H1 (cell line): Measurements from ENCODE around the gene ISG15. TPM values are rescaled to one million over a fixed set of nuclear protein-coding genes. Genes with fewer than 3 reads are reported as not detected.

ENCODE experiments used
- BACH1 ChIP-seq: IDR thresholded peaks from 2 replicates; pipeline ENCODE4 v1.6.1; 2012; ENCODE audit warnings: low read length, improper control_type of control experiment
- HDAC2 ChIP-seq, 2 experiments: fragments of 300-600 bp in 1 of 2; sonication (generic) in 1 of 2; IDR thresholded peaks; 2 replicates each; pipeline ENCODE4 v1.6.1; 2011 to 2012; ENCODE audit warnings: low read depth in 2 of 2, low read length in 2 of 2, mild to moderate bottlenecking in 2 of 2, moderate library complexity in 2 of 2, borderline replicate concordance in 1 of 2, inconsistent platforms in 1 of 2
- JUN ChIP-seq: IDR thresholded peaks from 2 replicates; pipeline ENCODE4 v1.6.1; 2011; ENCODE audit warnings: low read depth, mild to moderate bottlenecking, improper control_type of control experiment, low read length
- JUND ChIP-seq: IDR thresholded peaks from 2 replicates; pipeline ENCODE4 v1.6.1; 2011; ENCODE audit warnings: mild to moderate bottlenecking, improper control_type of control experiment, low read length
- KDM4A ChIP-seq: IDR thresholded peaks from one replicate; pipeline ENCODE4 v1.7.1; 2012; ENCODE audit warnings: low read depth, mild to moderate bottlenecking, moderate library complexity, low read length, inconsistent platforms; ENCODE audit not compliant: severe bottlenecking
- PHF8 ChIP-seq: fragments of 200-600 bp; sonication (generic); conservative IDR thresholded peaks from 2 replicates; pipeline ENCODE4 v1.7.1; 2012; ENCODE audit warnings: low read depth, mild to moderate bottlenecking, inconsistent platforms, low read length, moderate library complexity
- POLR2A ChIP-seq, 2 experiments: IDR thresholded peaks; 1 replicate in 1 of 2; 2 replicates in 1 of 2; pipeline ENCODE4 v1.6.1; 2011; ENCODE audit warnings: low read depth in 2 of 2, low read length in 2 of 2, mild to moderate bottlenecking in 2 of 2; ENCODE audit errors: control extremely low read depth in 1 of 2
- RBBP5 ChIP-seq: IDR thresholded peaks from 2 replicates; pipeline ENCODE4 v1.7.1; 2012; ENCODE audit warnings: low read depth, mild to moderate bottlenecking, inconsistent platforms, low read length, moderate library complexity, borderline replicate concordance
- SP4 ChIP-seq: IDR thresholded peaks from 2 replicates; pipeline ENCODE4 v1.6.1; 2012; ENCODE audit warnings: low read length, inconsistent platforms
- TAF7 ChIP-seq: optimal IDR thresholded peaks from 2 replicates; pipeline ENCODE3; 2011; ENCODE audit warnings: low read depth, mild to moderate bottlenecking, inconsistent platforms, low read length, moderate library complexity, borderline replicate concordance
- TCF12 ChIP-seq: IDR thresholded peaks from 2 replicates; pipeline ENCODE4 v1.6.1; 2011; ENCODE audit warnings: low read depth, mild to moderate bottlenecking, low read length
- YY1 ChIP-seq: IDR thresholded peaks from 2 replicates; pipeline ENCODE4 v1.6.1; 2011; ENCODE audit warnings: low read depth, mild to moderate bottlenecking, low read length
- polyA plus RNA-seq, 7 experiments: library from polyadenylated mRNA; depleted of rRNA in 3 of 7; stranded (reverse) in 5 of 7; unstranded in 2 of 7; fragments of >200 nt in 5 of 7; fragments of 200-250 nt in 2 of 7; gene quantifications; 1 replicate in 5 of 7; 2 replicates in 1 of 7; 4 replicates in 1 of 7; pipeline versions ENCODE4 v1.2.1 to v1.2.3, GENCODE V29; 2011 to 2013; ENCODE audit warnings: missing spikeins in 2 of 7, mixed read lengths in 2 of 7
- total RNA-seq: library from RNA; stranded (reverse); fragmentation: NEBNext Ultra II Directional; extraction: Animal tissue kit (Norgen Biotek cat#: 25700); gene quantifications from 2 replicates; pipeline ENCODE4 v1.2.1, GENCODE V29; 2021
- TF ChIP-seq, protein P1 (sequence below), 3 experiments: IDR thresholded peaks; 1 replicate in 2 of 3; 2 replicates in 1 of 3; pipeline versions ENCODE4 v1.5.1 to v1.6.1; 2011; ENCODE audit warnings: low read length in 3 of 3, mild to moderate bottlenecking in 3 of 3, inconsistent platforms in 2 of 3, low read depth in 1 of 3, moderate library complexity in 1 of 3; ENCODE audit not compliant: insufficient read depth in 1 of 3; ENCODE audit errors: control extremely low read depth in 1 of 3
- TF ChIP-seq, protein P2 (sequence below): IDR thresholded peaks from 2 replicates; pipeline ENCODE4 v1.6.1; 2011; ENCODE audit warnings: low read depth, mild to moderate bottlenecking, low read length; ENCODE audit not compliant: insufficient read depth
- TF ChIP-seq, protein P3 (sequence below): IDR thresholded peaks from 2 replicates; pipeline ENCODE4 v1.6.1; 2012; ENCODE audit warnings: low read length, inconsistent platforms
- TF ChIP-seq, protein P4 (sequence below): IDR thresholded peaks from 2 replicates; pipeline ENCODE4 v1.6.1; 2012; ENCODE audit warnings: inconsistent platforms
- TF ChIP-seq, protein P5 (sequence below): IDR thresholded peaks from 2 replicates; pipeline ENCODE4 v1.6.1; 2012; ENCODE audit warnings: inconsistent platforms

Gene ISG15
- total and polyA plus RNA-seq, 2 of the 8 experiments (the other 6 are each of a cell fraction or from before 2014, with no cell fraction given) = 29.3 to 121 TPM

DNA sequence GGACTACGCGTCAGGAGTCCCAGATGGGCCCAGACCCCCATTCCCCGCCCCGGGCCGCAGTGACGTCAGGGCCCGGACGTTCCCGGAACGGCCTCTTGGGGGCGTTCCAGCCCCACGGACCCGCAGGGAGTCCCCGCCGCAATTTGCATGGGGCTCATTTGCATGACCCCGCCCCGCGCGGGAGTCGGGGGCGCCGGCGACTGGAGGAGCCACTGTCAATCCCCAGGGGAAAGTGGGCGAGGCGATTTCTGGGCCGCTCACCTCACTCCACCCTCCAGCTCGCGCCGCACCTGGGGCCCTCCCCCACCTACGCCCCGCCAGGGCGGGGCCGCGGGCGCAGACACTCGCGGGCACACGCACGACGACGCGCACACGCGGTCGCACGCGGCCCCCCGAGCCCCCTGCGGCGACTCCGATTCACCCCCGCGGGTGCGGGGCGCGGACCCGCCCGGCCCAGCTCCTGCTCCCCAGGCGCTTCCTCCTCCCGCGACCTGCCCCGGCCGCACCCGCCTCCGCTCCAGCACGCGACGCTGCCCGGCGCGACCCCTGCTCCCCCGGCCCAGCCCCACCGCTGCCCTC, 19.8 kb downstream of the ISG15 start (continued):
- TF ChIP-seq, protein P1, sequence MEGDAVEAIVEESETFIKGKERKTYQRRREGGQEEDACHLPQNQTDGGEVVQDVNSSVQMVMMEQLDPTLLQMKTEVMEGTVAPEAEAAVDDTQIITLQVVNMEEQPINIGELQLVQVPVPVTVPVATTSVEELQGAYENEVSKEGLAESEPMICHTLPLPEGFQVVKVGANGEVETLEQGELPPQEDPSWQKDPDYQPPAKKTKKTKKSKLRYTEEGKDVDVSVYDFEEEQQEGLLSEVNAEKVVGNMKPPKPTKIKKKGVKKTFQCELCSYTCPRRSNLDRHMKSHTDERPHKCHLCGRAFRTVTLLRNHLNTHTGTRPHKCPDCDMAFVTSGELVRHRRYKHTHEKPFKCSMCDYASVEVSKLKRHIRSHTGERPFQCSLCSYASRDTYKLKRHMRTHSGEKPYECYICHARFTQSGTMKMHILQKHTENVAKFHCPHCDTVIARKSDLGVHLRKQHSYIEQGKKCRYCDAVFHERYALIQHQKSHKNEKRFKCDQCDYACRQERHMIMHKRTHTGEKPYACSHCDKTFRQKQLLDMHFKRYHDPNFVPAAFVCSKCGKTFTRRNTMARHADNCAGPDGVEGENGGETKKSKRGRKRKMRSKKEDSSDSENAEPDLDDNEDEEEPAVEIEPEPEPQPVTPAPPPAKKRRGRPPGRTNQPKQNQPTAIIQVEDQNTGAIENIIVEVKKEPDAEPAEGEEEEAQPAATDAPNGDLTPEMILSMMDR (IDR thresholded peaks at IDR 0.05; ENCODE audit: control extremely low read depth in 1 of 3, insufficient read depth in 1 of 3, low read depth in 1 of 3, low read length in 3 of 3) = peak in 2 of 3 experiments; percentile 75 to 76; a peak in 3 of 4 replicates
- TF ChIP-seq RBBP5 (peak; percentile 59; the same call in 1 of the 2 replicates), TAF7 (no peak), SP4 (0 out of 2 replicates have a peak, but pooled peaks have one; percentile 42), BACH1 (peak; percentile 55; the same call in 1 of the 2 replicates), POLR2A (IDR thresholded peaks at IDR 0.05; ENCODE audit: control extremely low read depth in 1 of 2, low read depth in 2 of 2, low read length in 2 of 2) (peak in 1 of 2 experiments; percentile 45; a peak in 1 of 3 replicates), YY1 (peak; percentile 65; the same call in 1 of the 2 replicates), JUN (no peak), TCF12 (peak; percentile 45; the same call in 1 of the 2 replicates), KDM4A (peak; percentile 38), PHF8 (0 out of 2 replicates have a peak, but pooled peaks have one; percentile 34), JUND (peak; percentile 79), HDAC2 (IDR thresholded peaks at IDR 0.05; ENCODE audit: borderline replicate concordance in 1 of 2, low read depth in 2 of 2, low read length in 2 of 2) (no peak)
- TF ChIP-seq, protein P2, sequence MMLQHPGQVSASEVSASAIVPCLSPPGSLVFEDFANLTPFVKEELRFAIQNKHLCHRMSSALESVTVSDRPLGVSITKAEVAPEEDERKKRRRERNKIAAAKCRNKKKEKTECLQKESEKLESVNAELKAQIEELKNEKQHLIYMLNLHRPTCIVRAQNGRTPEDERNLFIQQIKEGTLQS = 0 out of 2 replicates have a peak, but pooled peaks have one; percentile 10
- TF ChIP-seq, protein P3, sequence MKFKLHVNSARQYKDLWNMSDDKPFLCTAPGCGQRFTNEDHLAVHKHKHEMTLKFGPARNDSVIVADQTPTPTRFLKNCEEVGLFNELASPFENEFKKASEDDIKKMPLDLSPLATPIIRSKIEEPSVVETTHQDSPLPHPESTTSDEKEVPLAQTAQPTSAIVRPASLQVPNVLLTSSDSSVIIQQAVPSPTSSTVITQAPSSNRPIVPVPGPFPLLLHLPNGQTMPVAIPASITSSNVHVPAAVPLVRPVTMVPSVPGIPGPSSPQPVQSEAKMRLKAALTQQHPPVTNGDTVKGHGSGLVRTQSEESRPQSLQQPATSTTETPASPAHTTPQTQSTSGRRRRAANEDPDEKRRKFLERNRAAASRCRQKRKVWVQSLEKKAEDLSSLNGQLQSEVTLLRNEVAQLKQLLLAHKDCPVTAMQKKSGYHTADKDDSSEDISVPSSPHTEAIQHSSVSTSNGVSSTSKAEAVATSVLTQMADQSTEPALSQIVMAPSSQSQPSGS = peak; percentile 87; the same call in 1 of the 2 replicates
- TF ChIP-seq, protein P4, sequence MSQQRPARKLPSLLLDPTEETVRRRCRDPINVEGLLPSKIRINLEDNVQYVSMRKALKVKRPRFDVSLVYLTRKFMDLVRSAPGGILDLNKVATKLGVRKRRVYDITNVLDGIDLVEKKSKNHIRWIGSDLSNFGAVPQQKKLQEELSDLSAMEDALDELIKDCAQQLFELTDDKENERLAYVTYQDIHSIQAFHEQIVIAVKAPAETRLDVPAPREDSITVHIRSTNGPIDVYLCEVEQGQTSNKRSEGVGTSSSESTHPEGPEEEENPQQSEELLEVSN = no peak
- TF ChIP-seq, protein P5, sequence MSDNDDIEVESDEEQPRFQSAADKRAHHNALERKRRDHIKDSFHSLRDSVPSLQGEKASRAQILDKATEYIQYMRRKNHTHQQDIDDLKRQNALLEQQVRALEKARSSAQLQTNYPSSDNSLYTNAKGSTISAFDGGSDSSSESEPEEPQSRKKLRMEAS = peak; percentile 50; the same call in 1 of the 2 replicates
